ENCODE results near the gene BDH1. TPM values are rescaled to one million over a fixed set of nuclear protein-coding genes. Genes with fewer than 3 reads are reported as not detected.

Gene BDH1
- polyA plus RNA-seq, 3 donors, result 35.6 to 50.6 (median 42.2) TPM

Other genes with a start within 250 kb of the BDH1 start
- 10 to 100 TPM in 2 of 3 donors, 1 to 10 TPM in 1; 9.9 to 14.8 (median 12.4) TPM for gene RUBCN, start 180.9 kb upstream of the BDH1 start, polyA plus RNA-seq (ENCODE audit: insufficient read length in 3 of 3)
- 100 to 1,000 TPM in 1 of 3 donors, 10 to 100 TPM in 2; 85.0 to 106 (median 97.4) TPM for gene FYTTD1, start 193.9 kb upstream of the BDH1 start, polyA plus RNA-seq (ENCODE audit: insufficient read length in 3 of 3)
- 10 to 100 TPM; 39.6 to 48.9 (median 39.7) TPM for gene LRCH3, start 235.3 kb upstream of the BDH1 start, polyA plus RNA-seq (ENCODE audit: insufficient read length in 3 of 3)